Fibroblast of mammary gland (primary cell): ENCODE results near the gene DSCAM.

ENCODE experiments used
- DNase-seq: peaks from one replicate; pipeline ENCODE4 v3.0.0-alpha.2; 2010; ENCODE audit warnings: low read depth
- H3K4me3 ChIP-seq: 2 replicates; pipeline ENCODE4 v1.5.1; 2011; ENCODE audit warnings: low read depth, mild to moderate bottlenecking, low read length, moderate library complexity; ENCODE audit not compliant: control insufficient read depth
- TF ChIP-seq, protein P1 (sequence below): conservative IDR thresholded peaks from 2 replicates; pipeline ENCODE4 v1.5.1; 2011; ENCODE audit warnings: low read depth, low read length, inconsistent platforms; ENCODE audit not compliant: control insufficient read depth, insufficient read depth

DSCAM gene

DNA sequence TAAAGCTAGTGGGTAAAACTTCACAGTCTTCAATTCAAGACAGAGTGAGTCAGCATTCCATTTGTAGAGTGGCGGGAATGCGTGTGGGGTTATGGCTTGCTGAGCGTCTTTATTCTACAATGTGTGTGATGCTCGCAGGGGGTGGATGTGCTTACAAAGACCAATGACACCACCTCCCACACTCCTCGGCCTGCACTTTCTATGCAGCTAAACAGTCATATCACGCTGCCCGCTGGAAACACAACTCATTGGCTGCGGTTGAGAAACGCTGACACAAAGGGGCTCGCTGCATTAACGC is 681.2 kb downstream of the DSCAM start:
- TF ChIP-seq, protein P1, sequence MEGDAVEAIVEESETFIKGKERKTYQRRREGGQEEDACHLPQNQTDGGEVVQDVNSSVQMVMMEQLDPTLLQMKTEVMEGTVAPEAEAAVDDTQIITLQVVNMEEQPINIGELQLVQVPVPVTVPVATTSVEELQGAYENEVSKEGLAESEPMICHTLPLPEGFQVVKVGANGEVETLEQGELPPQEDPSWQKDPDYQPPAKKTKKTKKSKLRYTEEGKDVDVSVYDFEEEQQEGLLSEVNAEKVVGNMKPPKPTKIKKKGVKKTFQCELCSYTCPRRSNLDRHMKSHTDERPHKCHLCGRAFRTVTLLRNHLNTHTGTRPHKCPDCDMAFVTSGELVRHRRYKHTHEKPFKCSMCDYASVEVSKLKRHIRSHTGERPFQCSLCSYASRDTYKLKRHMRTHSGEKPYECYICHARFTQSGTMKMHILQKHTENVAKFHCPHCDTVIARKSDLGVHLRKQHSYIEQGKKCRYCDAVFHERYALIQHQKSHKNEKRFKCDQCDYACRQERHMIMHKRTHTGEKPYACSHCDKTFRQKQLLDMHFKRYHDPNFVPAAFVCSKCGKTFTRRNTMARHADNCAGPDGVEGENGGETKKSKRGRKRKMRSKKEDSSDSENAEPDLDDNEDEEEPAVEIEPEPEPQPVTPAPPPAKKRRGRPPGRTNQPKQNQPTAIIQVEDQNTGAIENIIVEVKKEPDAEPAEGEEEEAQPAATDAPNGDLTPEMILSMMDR: no peak
- no peak for DNase-seq
- H3K4me3 ChIP-seq: no peak overlapping the region

DNA sequence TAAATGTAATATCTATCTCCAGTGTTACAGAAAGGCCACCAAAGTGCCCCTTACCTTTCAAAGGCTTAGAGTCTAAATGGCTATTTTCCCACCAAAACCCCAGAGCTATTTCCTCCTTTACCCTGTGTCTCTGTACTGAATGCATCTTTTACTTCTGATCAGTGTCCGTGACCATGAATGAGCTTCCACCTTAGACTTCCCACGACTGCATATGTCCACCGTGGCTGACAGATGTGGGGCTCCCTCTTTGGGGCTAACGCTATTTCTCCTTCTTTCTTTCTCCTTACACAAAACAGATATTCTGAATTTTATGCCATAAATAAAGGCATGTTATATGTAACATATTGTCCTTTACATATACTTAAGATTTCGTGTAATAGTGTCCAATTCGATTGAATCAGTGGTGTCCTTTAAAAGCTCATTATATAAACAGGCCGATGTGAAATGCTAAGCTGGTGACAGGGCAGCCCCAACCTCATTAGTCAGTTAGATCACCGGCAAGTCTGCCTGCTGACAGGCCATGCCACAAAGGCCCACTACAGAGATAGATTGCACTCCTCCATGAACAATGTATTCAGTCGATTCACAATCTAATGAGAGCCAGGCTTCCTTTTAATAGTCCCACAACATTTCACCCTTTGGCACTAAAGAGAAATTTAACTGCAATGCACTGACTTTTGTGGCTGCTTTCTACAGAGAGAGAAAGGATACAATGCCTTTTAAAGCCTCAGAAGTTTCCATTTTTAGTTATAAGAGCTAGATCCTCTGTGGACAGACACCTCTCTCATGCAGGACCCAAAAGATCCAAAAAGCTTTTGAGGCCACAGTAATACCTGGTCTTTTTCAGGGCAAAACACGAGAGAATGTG is 681.8 kb downstream of the DSCAM start:
- DNase-seq: no peak
- TF ChIP-seq, protein P1: no peak
- H3K4me3 ChIP-seq: no peak overlapping the region

DNA sequence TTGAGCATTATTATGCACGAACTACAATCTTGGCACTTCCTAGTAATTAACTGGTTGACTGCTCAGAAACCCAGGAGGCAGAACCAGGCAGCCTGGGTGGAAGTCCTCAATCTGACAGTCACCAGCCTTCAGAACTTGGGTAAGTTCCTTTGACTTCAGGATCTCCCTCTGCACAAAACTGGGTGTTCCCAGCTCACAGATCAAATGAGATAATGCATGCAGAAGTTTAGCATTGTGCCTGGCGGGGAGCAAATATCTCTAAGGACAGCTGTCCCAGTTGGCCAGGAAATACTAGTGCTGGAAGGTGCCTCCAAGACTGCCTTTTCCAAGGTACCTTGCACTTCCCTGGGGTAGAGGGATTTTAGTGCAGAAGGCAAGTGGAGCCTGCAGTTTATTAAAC is 684.9 kb downstream of the DSCAM start:
- DNase-seq: no peak
- TF ChIP-seq, protein P1: no peak
- H3K4me3 ChIP-seq: no peak overlapping the region

DNA sequence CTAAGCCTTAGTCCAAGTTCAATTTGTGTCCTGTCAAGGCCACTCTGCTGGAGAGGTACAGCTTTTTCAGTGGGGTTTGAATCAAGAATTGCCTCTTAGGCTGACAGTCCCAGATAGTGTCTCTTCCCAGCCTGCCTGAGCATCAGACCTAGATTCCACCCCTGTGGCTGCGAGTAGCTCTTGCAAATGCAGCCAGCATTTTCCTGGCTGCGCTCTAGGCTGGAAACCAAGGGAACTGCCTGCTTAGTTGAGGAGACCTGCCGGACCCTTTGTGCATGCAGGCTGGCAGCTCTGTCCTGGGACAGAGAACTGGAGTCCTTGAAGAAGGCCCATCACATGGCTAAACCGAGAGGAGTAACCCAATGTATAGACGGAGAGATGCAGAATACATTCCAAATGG is 686.0 kb downstream of the DSCAM start:
- TF ChIP-seq, protein P1: no peak
- H3K4me3 ChIP-seq: no peak overlapping the region

DNA sequence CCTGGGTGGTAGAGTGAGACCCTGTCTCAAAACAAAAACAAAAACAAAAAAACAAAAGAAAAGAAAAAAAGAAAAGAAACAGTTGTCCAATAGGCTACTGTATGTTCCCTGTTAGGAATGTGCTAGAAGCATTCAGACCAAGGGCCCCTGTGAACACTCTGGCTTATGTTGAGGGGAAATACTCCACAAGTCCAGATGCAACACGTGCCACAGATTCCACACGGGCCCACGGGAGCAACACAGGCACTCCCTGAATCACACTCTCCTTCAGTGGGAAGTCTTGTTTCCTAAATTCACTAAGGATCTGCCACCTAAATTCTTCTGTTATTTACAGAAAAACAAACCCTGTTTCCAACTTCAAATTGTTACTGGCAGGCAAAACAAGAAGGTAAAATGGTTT is 688.6 kb downstream of the DSCAM start:
- no peak overlapping the region for H3K4me3 ChIP-seq
- no peak for DNase-seq
- TF ChIP-seq, protein P1: no peak

More for the DNA sequence above, 686.0 kb downstream of the DSCAM start:
- no peak for DNase-seq

DNA sequence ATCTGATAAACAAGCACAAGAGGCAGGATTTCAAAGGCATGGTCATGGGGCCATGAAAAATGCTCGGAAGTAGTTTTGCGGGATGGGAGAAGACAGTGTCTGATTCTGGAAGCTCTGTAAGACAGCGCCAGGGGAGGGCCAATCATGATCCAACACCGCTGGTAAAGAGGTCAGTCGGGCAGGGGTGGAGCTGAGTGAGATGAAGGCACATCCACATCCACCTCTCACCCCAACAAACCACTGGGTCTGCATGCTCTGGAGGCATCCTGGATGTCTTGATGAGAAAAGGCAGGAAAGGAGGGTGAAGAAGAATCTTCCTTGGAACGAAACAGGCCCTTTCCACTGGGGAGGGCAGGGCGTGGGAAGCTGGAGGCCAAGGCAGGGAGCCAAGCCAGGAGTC is 691.4 kb downstream of the DSCAM start:
- TF ChIP-seq, protein P1: no peak
- no peak overlapping the region for H3K4me3 ChIP-seq
- no peak for DNase-seq
